Inferior parietal cortex (tissue), 1 donor: ENCODE results near the gene RALB.

ENCODE experiments used
- DNase-seq: peaks from one replicate; pipeline ENCODE4 v3.0.0-alpha.2; 2016; ENCODE audit errors: extremely low spot score

Gene RALB

GRCh38 chr2:120262761-120263428 lies 10.2 kb downstream of the RALB start:
- DNase-seq = no peak

- no peak for DNase-seq
These were observed 12.4 kb downstream of the RALB start for GRCh38 chr2:120265006-120265405.

- DNase-seq = no peak
These were observed 14.7 kb downstream of the RALB start for GRCh38 chr2:120267348-120267747.

- no peak for DNase-seq
These were observed 16.6 kb downstream of the RALB start for GRCh38 chr2:120269076-120269744.

- no peak for DNase-seq
These were observed 17.2 kb downstream of the RALB start for GRCh38 chr2:120269816-120270215.

- DNase-seq = no peak
These were observed 19.2 kb downstream of the RALB start for GRCh38 chr2:120271711-120272379.

- no peak for DNase-seq
These were observed 20.3 kb downstream of the RALB start for GRCh38 chr2:120272763-120273481.

GRCh38 chr2:120275617-120276400 lies 23.2 kb downstream of the RALB start:
- no peak for DNase-seq

GRCh38 chr2:120277505-120278205 lies 25.0 kb downstream of the RALB start:
- DNase-seq = no peak

- no peak for DNase-seq
These were observed 26.2 kb downstream of the RALB start for GRCh38 chr2:120278901-120279300.

- no peak for DNase-seq
These were observed 27.1 kb downstream of the RALB start for GRCh38 chr2:120279708-120280107.

- no peak for DNase-seq
These were observed 31.0 kb downstream of the RALB start for GRCh38 chr2:120283649-120284048.

- no peak for DNase-seq
These were observed 32.4 kb downstream of the RALB start for GRCh38 chr2:120285056-120285455.

- DNase-seq = no peak
These were observed 34.7 kb downstream of the RALB start for GRCh38 chr2:120287183-120288015.

GRCh38 chr2:120288016-120288373 lies 35.3 kb downstream of the RALB start:
- no peak for DNase-seq

GRCh38 chr2:120289221-120289906 lies 36.7 kb downstream of the RALB start:
- DNase-seq = no peak

- no peak for DNase-seq
These were observed 38.1 kb downstream of the RALB start for GRCh38 chr2:120290737-120291136.

GRCh38 chr2:120291401-120292311 lies 39.0 kb downstream of the RALB start:
- no peak for DNase-seq
